PC-9 (cell line): ENCODE data around the gene STBD1. TPM values are rescaled to one million over a fixed set of nuclear protein-coding genes. Genes with fewer than 3 reads are reported as not detected.

Source experiments
- BruUV-seq: library from RNA; stranded (reverse); fragments of 400-500 nt; replicated peaks from 2 replicates; lab custom pipeline; 2021; lab: Mats Ljungman, UMichigan
- CTCF ChIA-PET: fragments of 300-600 bp; sonication (Branson Sonifier 250); formaldehyde crosslinking; loops from one replicate; lab custom pipeline; 2022; ENCODE audit warnings: antibody characterized with exemption; lab: Charles Lee
- POLR2A ChIA-PET: fragments of 300-600 bp; sonication (Branson Sonifier 250); formaldehyde crosslinking; loops from one replicate; lab custom pipeline; 2022; ENCODE audit warnings: antibody characterized with exemption; ENCODE audit not compliant: unreplicated experiment; lab: Charles Lee
- DNase-seq, 2 experiments: peaks; one replicate each; pipeline versions ENCODE4 v3.0.0 to v3.0.0-alpha.2; 2015 to 2022; ENCODE audit warnings: mixed read lengths in 1 of 2
- H2AFZ ChIP-seq: fragments of 200-600 bp; sonication (generic); 2 replicates; pipeline ENCODE4 v1.8.1; 2017; ENCODE audit warnings: antibody characterized with exemption
- H3F3A ChIP-seq: fragments of 200-600 bp; sonication (generic); 2 replicates; pipeline ENCODE4 v1.8.1; 2017; ENCODE audit warnings: antibody characterized with exemption, mild to moderate bottlenecking, low read depth; ENCODE audit not compliant: insufficient read depth
- H3K27ac ChIP-seq: fragments of 200-600 bp; sonication (generic); 2 replicates; pipeline ENCODE4 v1.6.1; 2016; ENCODE audit warnings: mixed run types
- H3K27me3 ChIP-seq: fragments of 200-600 bp; sonication (generic); 2 replicates; pipeline ENCODE4 v1.6.1; 2016; ENCODE audit warnings: low read depth, mixed run types; ENCODE audit not compliant: insufficient read depth
- H3K36me3 ChIP-seq: fragments of 200-600 bp; sonication (generic); 2 replicates; pipeline ENCODE4 v1.6.1; 2016; ENCODE audit warnings: low read depth, mixed run types
- H3K4me1 ChIP-seq: fragments of 200-600 bp; sonication (generic); replicated peaks from 2 replicates; pipeline ENCODE4 v1.6.1; 2016; ENCODE audit warnings: mixed run types; ENCODE audit not compliant: insufficient read depth
- H3K4me2 ChIP-seq: fragments of 200-600 bp; sonication (generic); 2 replicates; pipeline ENCODE4 v1.6.1; 2017; ENCODE audit warnings: mixed run types
- H3K4me3 ChIP-seq: fragments of 200-600 bp; sonication (generic); 2 replicates; pipeline ENCODE4 v1.6.1; 2016; ENCODE audit warnings: mixed run types
- H3K79me2 ChIP-seq: fragments of 200-600 bp; sonication (generic); 2 replicates; pipeline ENCODE4 v1.6.1; 2017; ENCODE audit warnings: low read depth, mixed run types
- H3K9me2 ChIP-seq: fragments of 200-600 bp; sonication (generic); 2 replicates; pipeline ENCODE4 v1.8.1; 2017; ENCODE audit warnings: mild to moderate bottlenecking; ENCODE audit not compliant: insufficient read depth
- H3K9me3 ChIP-seq: fragments of 200-600 bp; sonication (generic); 2 replicates; pipeline ENCODE4 v1.8.1; 2016; ENCODE audit warnings: low read depth; ENCODE audit not compliant: insufficient read depth
- H4K20me1 ChIP-seq: fragments of 200-600 bp; sonication (generic); 2 replicates; pipeline ENCODE4 v1.8.1; 2017; ENCODE audit not compliant: insufficient read depth
- EZH2 ChIP-seq: fragments of 200-600 bp; sonication (generic); IDR thresholded peaks from 2 replicates; pipeline ENCODE4 v1.8.0; 2017; ENCODE audit warnings: antibody characterized with exemption, low read depth
- intact Hi-C: fragments of 100-400 bp; cut with micrococcal nuclease; formaldehyde crosslinking; loops from one replicate; pipeline ENCODE4 v1.10.0; 2022; ENCODE audit not compliant: unreplicated experiment
- total RNA-seq: library from RNA; stranded (reverse); gene quantifications from 2 replicates; pipeline ENCODE4 v1.2.3, GENCODE V29; 2021
- TF ChIP-seq, protein P1 (sequence below): fragments of 200-600 bp; sonication (generic); conservative IDR thresholded peaks from 2 replicates; pipeline ENCODE4 v1.6.1; 2017; ENCODE audit warnings: mixed run types, antibody characterized with exemption, mild to moderate bottlenecking, moderate library complexity

STBD1 gene
- total RNA-seq, 1 experiment from 2014 or later = 1.8 TPM

DNA sequence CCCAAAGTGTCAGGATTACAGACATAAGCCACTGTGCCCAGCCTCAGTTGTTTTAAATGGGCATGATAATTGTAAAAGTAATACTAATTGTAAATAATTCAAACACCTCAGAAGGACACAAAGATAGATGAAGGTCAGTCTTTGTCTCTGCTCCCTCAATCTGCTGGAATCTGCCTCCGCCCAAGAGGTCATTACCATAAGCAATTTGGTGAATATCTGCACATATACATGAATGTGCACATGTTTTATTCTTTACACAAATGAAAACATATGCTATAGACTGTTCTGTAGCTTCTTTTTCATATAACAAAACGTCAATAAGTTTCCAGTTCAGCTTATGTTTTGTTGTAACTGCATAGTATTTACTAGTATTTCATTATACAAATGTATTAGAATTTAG, 7.0 kb downstream of the STBD1 start:
- H3K36me3 ChIP-seq = no peaks in the 10 kb centered on the region
- BruUV-seq = no TSS peak
- no peaks in the 10 kb centered on the region for H3K79me2 ChIP-seq
- H3K27ac ChIP-seq = no peak overlapping the region
- TF ChIP-seq, protein P1, sequence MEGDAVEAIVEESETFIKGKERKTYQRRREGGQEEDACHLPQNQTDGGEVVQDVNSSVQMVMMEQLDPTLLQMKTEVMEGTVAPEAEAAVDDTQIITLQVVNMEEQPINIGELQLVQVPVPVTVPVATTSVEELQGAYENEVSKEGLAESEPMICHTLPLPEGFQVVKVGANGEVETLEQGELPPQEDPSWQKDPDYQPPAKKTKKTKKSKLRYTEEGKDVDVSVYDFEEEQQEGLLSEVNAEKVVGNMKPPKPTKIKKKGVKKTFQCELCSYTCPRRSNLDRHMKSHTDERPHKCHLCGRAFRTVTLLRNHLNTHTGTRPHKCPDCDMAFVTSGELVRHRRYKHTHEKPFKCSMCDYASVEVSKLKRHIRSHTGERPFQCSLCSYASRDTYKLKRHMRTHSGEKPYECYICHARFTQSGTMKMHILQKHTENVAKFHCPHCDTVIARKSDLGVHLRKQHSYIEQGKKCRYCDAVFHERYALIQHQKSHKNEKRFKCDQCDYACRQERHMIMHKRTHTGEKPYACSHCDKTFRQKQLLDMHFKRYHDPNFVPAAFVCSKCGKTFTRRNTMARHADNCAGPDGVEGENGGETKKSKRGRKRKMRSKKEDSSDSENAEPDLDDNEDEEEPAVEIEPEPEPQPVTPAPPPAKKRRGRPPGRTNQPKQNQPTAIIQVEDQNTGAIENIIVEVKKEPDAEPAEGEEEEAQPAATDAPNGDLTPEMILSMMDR = no peak
- no peak for TF ChIP-seq EZH2
- H3K4me3 ChIP-seq = no peak overlapping the region
- H2AFZ ChIP-seq = no peak overlapping the region
- intact Hi-C loops = no loop called here
- POLR2A ChIA-PET = no interaction called here
- no peaks in the 10 kb centered on the region for H3F3A ChIP-seq
- H3K27me3 ChIP-seq = no peaks in the 10 kb centered on the region
- 0 out of 2 replicates have a peak, but pooled peaks cover 4% of the 10 kb centered on the region for H3K9me3 ChIP-seq
- no peak for DNase-seq
- no peaks in the 10 kb centered on the region for H3K9me2 ChIP-seq
- no peaks in the 10 kb centered on the region for H3K4me1 ChIP-seq
- no peaks in the 10 kb centered on the region for H4K20me1 ChIP-seq
- CTCF ChIA-PET = no interaction called here
- no peak overlapping the region for H3K4me2 ChIP-seq

GRCh38 chr4:76315267-76315918, 8.9 kb downstream of the STBD1 start:
- Histone ChIP-seq H3K36me3 (no peaks in the 10 kb centered on the region), H3K27me3 (no peaks in the 10 kb centered on the region), H3K4me1 (no peaks in the 10 kb centered on the region), H3K79me2 (no peaks in the 10 kb centered on the region), H4K20me1 (no peaks in the 10 kb centered on the region), H3K9me3 (0 out of 2 replicates have a peak, but pooled peaks cover 4% of the 10 kb centered on the region), H3K4me2 (no peak overlapping the region), H3K27ac (no peak overlapping the region), H3K9me2 (no peaks in the 10 kb centered on the region), H2AFZ (no peak overlapping the region), H3K4me3 (no peak overlapping the region), H3F3A (no peaks in the 10 kb centered on the region)
- DNase-seq = no peak
- intact Hi-C loops = no loop called here
- ChIA-PET POLR2A (no interaction called here), CTCF (no interaction called here)
- no TSS peak for BruUV-seq
- TF ChIP-seq, protein P1 = no peak
- no peak for TF ChIP-seq EZH2

- no peaks in the 10 kb centered on the region for H3K9me2 ChIP-seq
- no peak overlapping the region for H3K4me2 ChIP-seq
- H3K27ac ChIP-seq = no peak overlapping the region
- no peaks in the 10 kb centered on the region for H4K20me1 ChIP-seq
- H3K36me3 ChIP-seq = no peaks in the 10 kb centered on the region
- no peak for DNase-seq
- intact Hi-C loops = no loop called here
- POLR2A ChIA-PET = no interaction called here
- H3K79me2 ChIP-seq = no peaks in the 10 kb centered on the region
- no peaks in the 10 kb centered on the region for H3K27me3 ChIP-seq
- H3K4me3 ChIP-seq = no peak overlapping the region
- no peak overlapping the region for H2AFZ ChIP-seq
- TF ChIP-seq, protein P1 = no peak
- TF ChIP-seq EZH2 = no peak
- BruUV-seq = no TSS peak
- H3K9me3 ChIP-seq = 0 out of 2 replicates have a peak, but pooled peaks cover 4% of the 10 kb centered on the region
- H3F3A ChIP-seq = no peaks in the 10 kb centered on the region
- H3K4me1 ChIP-seq = no peaks in the 10 kb centered on the region
- CTCF ChIA-PET = interaction anchor here (0.7 kb wide), 1 partner anchor 489 kb away, joined by 7 read pairs; no protein-coding TSS in a partner anchor
Measured at GRCh38 chr4:76316131-76316530, 9.6 kb downstream of the STBD1 start.
